Astrocyte of the spinal cord (primary cell): ENCODE measurements around the gene TPPP2.

ENCODE experiments used
- DNase-seq: peaks from one replicate; pipeline ENCODE4 v3.0.0; 2011; ENCODE audit warnings: low read depth, low spot score
- H3K4me3 ChIP-seq: 2 replicates; pipeline ENCODE4 v1.5.1; 2011; ENCODE audit warnings: low read depth, mild to moderate bottlenecking, low read length, moderate library complexity
- CTCF ChIP-seq: IDR thresholded peaks from 2 replicates; pipeline ENCODE4 v1.5.1; 2012; ENCODE audit warnings: low read depth, mild to moderate bottlenecking, low read length, inconsistent platforms
- in situ Hi-C: cut with HindIII; loops from 2 replicates; pipeline ENCODE4 v1.10.0; 2017; ENCODE audit warnings: low sequenced_read_pairs

The TPPP2 gene

GRCh38 chr14:21077672-21078071 is 47.7 kb downstream of the TPPP2 start:
- DNase-seq = no peak
- in situ Hi-C loops = no loop called here
- TF ChIP-seq CTCF = no peak
- no peak overlapping the region for H3K4me3 ChIP-seq

GRCh38 chr14:21078287-21078686 is 48.3 kb downstream of the TPPP2 start:
- no peak for TF ChIP-seq CTCF
- in situ Hi-C loops = no loop called here
- no peak overlapping the region for H3K4me3 ChIP-seq
- DNase-seq = no peak

- H3K4me3 ChIP-seq = no peak overlapping the region
- in situ Hi-C loops = no loop called here
- no peak for TF ChIP-seq CTCF
- DNase-seq = no peak
Measured at GRCh38 chr14:21078726-21079125, 48.7 kb downstream of the TPPP2 start.

- TF ChIP-seq CTCF = no peak
- no peak for DNase-seq
- H3K4me3 ChIP-seq = no peak overlapping the region
- in situ Hi-C loops = no loop called here
Measured at GRCh38 chr14:21081521-21082142, 51.6 kb downstream of the TPPP2 start.
